OCI-LY1 (cell line): Measurements from ENCODE around the gene PDK1.

ENCODE experiments used
- CTCF ChIP-seq: fragments of 200-600 bp; sonication (generic), shearing (Covaris generic); IDR thresholded peaks from 2 replicates; pipeline ENCODE4 v1.5.1; 2017; ENCODE audit warnings: mild to moderate bottlenecking, antibody characterized with exemption, low read length, moderate library complexity, mixed read lengths
- EZH2 ChIP-seq: fragments of 200-600 bp; sonication (generic), shearing (Covaris generic); IDR thresholded peaks from 2 replicates; pipeline ENCODE4 v1.8.0; 2017; ENCODE audit warnings: borderline replicate concordance, mixed run types, mild to moderate bottlenecking, antibody characterized with exemption, low read length, moderate library complexity, mixed read lengths

GRCh38 chr2:172560721-172561120 is 4.8 kb downstream of the PDK1 start:
- TF ChIP-seq CTCF (no peak), EZH2 (no peak)
